Suprapubic skin (tissue), 4 donors: ENCODE results near the gene MAP2K2. TPM values are rescaled to one million over a fixed set of nuclear protein-coding genes. Genes with fewer than 3 reads are reported as not detected.

ENCODE experiments used
- DNase-seq, 2 donors: peaks; one replicate each; pipeline ENCODE4 v3.0.0-alpha.2; 2019; ENCODE audit warnings: low spot score in 2 of 2
- H3K27ac ChIP-seq: fragments of 200-600 bp; sonication (generic); one replicate; pipeline ENCODE4 v1.5.1; 2019
- H3K27me3 ChIP-seq: fragments of 200-600 bp; sonication (generic); one replicate; pipeline ENCODE4 v1.5.1; 2019
- H3K36me3 ChIP-seq: fragments of 200-600 bp; sonication (generic); one replicate; pipeline ENCODE4 v1.5.1; 2019
- H3K4me1 ChIP-seq: fragments of 200-600 bp; sonication (generic); one replicate; pipeline ENCODE4 v1.5.1; 2019
- H3K4me3 ChIP-seq: fragments of 200-600 bp; sonication (generic); one replicate; pipeline ENCODE4 v1.5.1; 2019; ENCODE audit warnings: mild to moderate bottlenecking
- H3K9me3 ChIP-seq: fragments of 200-600 bp; sonication (generic); one replicate; pipeline ENCODE4 v1.5.1; 2019
- EP300 ChIP-seq: sonication (generic); formaldehyde crosslinking; IDR thresholded peaks from one replicate; pipeline ENCODE4 v1.6.1; 2017; ENCODE audit warnings: antibody characterized with exemption
- POLR2A ChIP-seq, 2 donors: fragments of 450-650 bp; IDR thresholded peaks; one replicate each; pipeline ENCODE4 v1.6.1; 2017; ENCODE audit warnings: antibody characterized with exemption in 2 of 2, mild to moderate bottlenecking in 2 of 2, moderate library complexity in 2 of 2
- POLR2AphosphoS5 ChIP-seq, 3 donors: sonication (generic); formaldehyde crosslinking; IDR thresholded peaks; one replicate each; pipeline ENCODE4 v1.6.1; 2017; ENCODE audit warnings: antibody characterized with exemption in 3 of 3
- WGBS: methylation state at CpG from one replicate; pipeline ENCODE4 v1.1.5; 2018; 5-methylcytosine and 5-hydroxymethylcytosine counted together
- total RNA-seq, 4 donors: library from RNA; depleted of rRNA; stranded (reverse); fragments of >200 nt; gene quantifications; one replicate each; pipeline ENCODE4 v1.1.0, GENCODE V29; 2016
- TF ChIP-seq, protein P1 (sequence below), 2 donors: fragments of 200-600 bp in 1 of 2; fragments of 450-650 bp in 1 of 2; sonication (generic) in 1 of 2; IDR thresholded peaks; one replicate each; pipeline ENCODE4 v1.5.1; 2016 to 2019; ENCODE audit warnings: antibody characterized with exemption in 2 of 2, mild to moderate bottlenecking in 1 of 2, moderate library complexity in 1 of 2

The MAP2K2 gene
- total RNA-seq, 4 donors from 2014 or later, result 88.0 to 103 (median 95.0) TPM

DNA sequence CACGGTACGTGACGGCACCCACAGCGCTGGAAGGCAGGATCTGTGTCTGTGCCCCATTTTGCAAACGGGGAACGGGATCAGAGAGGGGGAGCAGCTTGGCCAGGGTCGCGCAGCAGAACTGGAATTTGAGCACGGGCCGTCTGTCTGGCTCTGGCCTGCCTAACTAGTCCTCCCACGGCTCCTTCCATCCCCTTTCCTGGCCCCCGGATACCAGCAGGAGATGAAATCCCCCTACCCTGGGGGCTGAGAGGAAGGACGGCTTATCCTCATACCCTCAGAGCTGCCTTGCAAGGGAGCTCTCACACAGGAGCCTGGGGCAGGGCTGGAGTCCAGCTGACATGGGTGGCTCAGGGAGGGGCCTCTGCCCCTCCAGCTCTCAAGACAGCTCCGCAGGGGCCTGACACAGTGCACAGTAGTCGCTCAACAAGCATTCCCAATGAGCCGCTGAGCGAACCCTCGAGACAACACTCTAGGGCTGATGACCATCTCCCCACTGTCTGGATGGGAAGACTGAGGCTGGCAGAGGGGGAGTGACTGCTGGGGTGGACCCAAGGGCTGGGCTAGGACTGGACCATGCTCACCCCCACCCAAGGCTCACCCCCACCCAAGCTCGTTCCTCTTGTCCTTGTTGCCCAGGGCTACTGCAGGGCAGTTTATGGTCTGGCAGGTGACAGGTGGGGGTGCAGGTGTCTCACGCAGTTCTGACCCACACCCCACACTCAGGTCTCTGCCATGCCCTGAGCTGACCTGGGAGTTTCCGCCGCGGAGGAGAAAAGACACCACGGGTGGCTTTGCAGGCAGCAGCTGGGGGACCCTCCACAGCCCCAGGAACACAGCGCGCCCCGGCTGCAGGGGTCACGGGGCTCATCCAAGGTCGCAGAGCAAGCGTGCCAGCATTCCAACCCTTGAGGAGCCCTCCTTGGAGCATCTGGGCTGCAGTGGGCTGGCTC, 61.2 kb downstream of the MAP2K2 start:
- H3K27me3 ChIP-seq, result no peaks in the 10 kb centered on the region
- peak overlapping the region; percentile 99 for H3K4me3 ChIP-seq
- H3K4me1 ChIP-seq, result peaks cover 69% of the 10 kb centered on the region
- H3K27ac ChIP-seq, result peak overlapping the region; percentile 86
- H3K36me3 ChIP-seq, result no peaks in the 10 kb centered on the region
- TF ChIP-seq EP300, result no peak
- no peak for TF ChIP-seq POLR2A (IDR thresholded peaks at IDR 0.05)
- TF ChIP-seq, protein P1, sequence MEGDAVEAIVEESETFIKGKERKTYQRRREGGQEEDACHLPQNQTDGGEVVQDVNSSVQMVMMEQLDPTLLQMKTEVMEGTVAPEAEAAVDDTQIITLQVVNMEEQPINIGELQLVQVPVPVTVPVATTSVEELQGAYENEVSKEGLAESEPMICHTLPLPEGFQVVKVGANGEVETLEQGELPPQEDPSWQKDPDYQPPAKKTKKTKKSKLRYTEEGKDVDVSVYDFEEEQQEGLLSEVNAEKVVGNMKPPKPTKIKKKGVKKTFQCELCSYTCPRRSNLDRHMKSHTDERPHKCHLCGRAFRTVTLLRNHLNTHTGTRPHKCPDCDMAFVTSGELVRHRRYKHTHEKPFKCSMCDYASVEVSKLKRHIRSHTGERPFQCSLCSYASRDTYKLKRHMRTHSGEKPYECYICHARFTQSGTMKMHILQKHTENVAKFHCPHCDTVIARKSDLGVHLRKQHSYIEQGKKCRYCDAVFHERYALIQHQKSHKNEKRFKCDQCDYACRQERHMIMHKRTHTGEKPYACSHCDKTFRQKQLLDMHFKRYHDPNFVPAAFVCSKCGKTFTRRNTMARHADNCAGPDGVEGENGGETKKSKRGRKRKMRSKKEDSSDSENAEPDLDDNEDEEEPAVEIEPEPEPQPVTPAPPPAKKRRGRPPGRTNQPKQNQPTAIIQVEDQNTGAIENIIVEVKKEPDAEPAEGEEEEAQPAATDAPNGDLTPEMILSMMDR (IDR thresholded peaks at IDR 0.05), result no peak
- no peak for TF ChIP-seq POLR2AphosphoS5 (IDR thresholded peaks at IDR 0.05)
- DNase-seq, result no peak
- 66% methylated on average over 13 of the region's 30 CpGs for WGBS
- no peaks in the 10 kb centered on the region for H3K9me3 ChIP-seq

- H3K36me3 ChIP-seq, result no peaks in the 10 kb centered on the region
- peak in 1 of 2 donors; percentile 78 for DNase-seq
- H3K9me3 ChIP-seq, result no peaks in the 10 kb centered on the region
- TF ChIP-seq POLR2AphosphoS5 (IDR thresholded peaks at IDR 0.05) (no peak), EP300 (no peak), POLR2A (IDR thresholded peaks at IDR 0.05) (no peak)
- TF ChIP-seq, protein P1 (IDR thresholded peaks at IDR 0.05), result no peak
- H3K27ac ChIP-seq, result peak overlapping the region; percentile 86
- peak overlapping the region; percentile 99 for H3K4me3 ChIP-seq
- no peaks in the 10 kb centered on the region for H3K27me3 ChIP-seq
- 44% methylated on average over 6 of the region's 29 CpGs for WGBS
- H3K4me1 ChIP-seq, result peaks cover 73% of the 10 kb centered on the region
Measured at GRCh38 chr19:4061683-4062418, 62.1 kb downstream of the MAP2K2 start.

GRCh38 chr19:4061178-4061682, 62.7 kb downstream of the MAP2K2 start:
- peak overlapping the region; percentile 86 for H3K27ac ChIP-seq
- H3K36me3 ChIP-seq, result no peaks in the 10 kb centered on the region
- H3K9me3 ChIP-seq, result no peaks in the 10 kb centered on the region
- WGBS, result 0% methylated on average over 1 of the region's 23 CpGs
- no peaks in the 10 kb centered on the region for H3K27me3 ChIP-seq
- peak overlapping the region; percentile 99 for H3K4me3 ChIP-seq
- peaks cover 73% of the 10 kb centered on the region for H3K4me1 ChIP-seq
- DNase-seq, result peak; percentile 95 to 96
- TF ChIP-seq POLR2AphosphoS5 (IDR thresholded peaks at IDR 0.05), result peak in 1 of 3 donors; percentile 55
- TF ChIP-seq, protein P1 (IDR thresholded peaks at IDR 0.05), result no peak

DNA sequence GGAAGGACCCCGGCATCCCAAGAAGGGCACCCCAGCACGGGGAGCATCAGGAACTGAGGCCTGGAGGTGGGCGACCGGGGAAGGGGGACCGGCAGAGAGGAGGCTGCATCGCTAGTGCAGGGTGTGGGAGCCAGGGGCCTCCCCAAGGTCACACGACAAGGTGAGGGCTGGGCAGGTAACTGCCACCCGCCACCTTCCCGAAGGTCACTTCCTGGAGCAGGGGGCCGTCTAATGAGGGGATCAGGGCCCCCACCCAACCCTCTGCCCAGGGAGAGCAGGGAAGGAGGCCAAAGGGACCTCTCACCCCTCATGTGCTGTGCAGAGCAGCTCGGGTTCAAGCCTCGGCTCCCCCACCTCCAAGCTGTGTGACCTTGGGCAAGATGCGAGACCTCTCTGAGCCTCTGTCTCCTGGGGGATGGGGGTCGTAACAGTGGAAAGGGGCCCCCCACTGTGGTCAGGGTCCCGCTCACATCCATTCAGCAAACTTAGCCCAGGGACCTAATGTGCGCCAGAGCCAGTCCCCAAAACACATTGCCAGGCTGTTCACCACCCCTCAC, 63.2 kb downstream of the MAP2K2 start:
- WGBS, result 41% methylated on average over 6 of the region's 16 CpGs
- peak overlapping the region; percentile 99 for H3K4me3 ChIP-seq
- no peak for TF ChIP-seq POLR2A (IDR thresholded peaks at IDR 0.05)
- TF ChIP-seq, protein P1 (IDR thresholded peaks at IDR 0.05), result no peak
- no peak for TF ChIP-seq EP300
- no peak for TF ChIP-seq POLR2AphosphoS5 (IDR thresholded peaks at IDR 0.05)
- no peaks in the 10 kb centered on the region for H3K36me3 ChIP-seq
- peak overlapping the region; percentile 86 for H3K27ac ChIP-seq
- no peak for DNase-seq
- peaks cover 73% of the 10 kb centered on the region for H3K4me1 ChIP-seq
- H3K9me3 ChIP-seq, result no peaks in the 10 kb centered on the region
- H3K27me3 ChIP-seq, result no peaks in the 10 kb centered on the region
